Retina (tissue), 1 donor: ENCODE measurements around the gene KLF11.
"Not testable (repeated sequence)": the region's sequence is repeated elsewhere in the genome, so short reads cannot be mapped to it uniquely, and the experiment has no call there.

ENCODE experiments used
- DNase-seq: peaks from one replicate; pipeline ENCODE4 v3.0.0-alpha.2; 2016

KLF11 gene

DNA sequence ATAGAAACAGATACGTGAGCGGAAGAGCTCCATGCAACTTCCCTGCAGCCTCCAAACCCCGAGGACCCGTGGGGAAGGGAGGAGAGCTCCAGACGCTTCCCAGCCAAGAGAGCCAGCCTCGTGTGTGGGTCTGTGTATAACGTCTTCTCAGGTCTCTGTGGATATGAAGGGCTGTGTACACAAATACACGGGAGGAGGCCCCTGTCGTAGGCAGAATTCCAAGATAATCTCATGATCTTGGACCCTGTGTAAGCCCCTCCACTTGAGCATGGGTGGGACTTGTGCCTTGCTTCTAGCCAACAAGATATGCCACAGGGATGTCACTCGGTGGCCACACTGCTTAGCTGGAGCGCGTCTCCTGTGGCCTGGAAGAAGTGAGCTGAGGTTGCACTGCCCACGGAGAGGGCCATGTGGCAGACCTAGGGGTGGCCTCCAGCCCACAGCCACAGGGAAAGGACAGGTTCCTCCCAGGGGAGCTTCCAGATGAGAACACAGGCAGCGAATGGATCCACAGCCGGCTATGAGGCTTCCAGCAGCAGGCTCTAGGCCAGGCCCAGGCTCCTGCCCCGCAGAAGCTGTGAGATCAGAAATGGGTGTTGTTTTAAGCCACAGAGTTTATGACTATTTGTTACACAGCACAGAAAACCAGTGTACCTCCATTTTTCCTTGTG is 15.6 kb upstream of the KLF11 start:
- no peak for DNase-seq

DNA sequence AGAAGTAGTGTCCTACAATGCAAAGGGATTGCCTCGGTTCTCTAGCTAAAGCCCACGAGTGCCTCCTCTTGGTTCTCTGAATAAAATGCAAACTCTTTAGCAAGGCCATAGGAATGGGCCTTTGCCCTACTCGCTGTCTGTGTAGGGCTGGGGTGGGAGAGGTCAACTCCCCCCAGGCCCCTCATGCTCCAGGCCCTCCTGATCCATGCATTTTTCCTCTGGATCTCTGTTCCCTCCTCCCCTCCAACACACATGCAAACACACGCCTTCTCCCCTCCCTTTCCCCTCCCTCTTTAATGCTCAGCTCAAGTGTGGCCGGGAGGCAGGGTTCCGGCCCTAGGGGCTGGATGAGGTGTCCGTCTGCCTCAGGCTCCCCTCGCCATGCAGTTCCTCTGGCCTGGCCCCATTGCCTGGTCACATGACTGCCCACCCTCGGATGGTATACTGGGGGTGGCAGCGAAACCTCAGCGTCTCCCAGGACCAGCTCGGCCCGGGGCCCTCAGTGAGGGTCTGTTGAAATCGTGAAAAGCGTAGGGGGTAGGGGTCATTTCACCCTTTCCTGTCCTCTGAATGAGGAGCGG is 14.9 kb upstream of the KLF11 start:
- no peak for DNase-seq

DNA sequence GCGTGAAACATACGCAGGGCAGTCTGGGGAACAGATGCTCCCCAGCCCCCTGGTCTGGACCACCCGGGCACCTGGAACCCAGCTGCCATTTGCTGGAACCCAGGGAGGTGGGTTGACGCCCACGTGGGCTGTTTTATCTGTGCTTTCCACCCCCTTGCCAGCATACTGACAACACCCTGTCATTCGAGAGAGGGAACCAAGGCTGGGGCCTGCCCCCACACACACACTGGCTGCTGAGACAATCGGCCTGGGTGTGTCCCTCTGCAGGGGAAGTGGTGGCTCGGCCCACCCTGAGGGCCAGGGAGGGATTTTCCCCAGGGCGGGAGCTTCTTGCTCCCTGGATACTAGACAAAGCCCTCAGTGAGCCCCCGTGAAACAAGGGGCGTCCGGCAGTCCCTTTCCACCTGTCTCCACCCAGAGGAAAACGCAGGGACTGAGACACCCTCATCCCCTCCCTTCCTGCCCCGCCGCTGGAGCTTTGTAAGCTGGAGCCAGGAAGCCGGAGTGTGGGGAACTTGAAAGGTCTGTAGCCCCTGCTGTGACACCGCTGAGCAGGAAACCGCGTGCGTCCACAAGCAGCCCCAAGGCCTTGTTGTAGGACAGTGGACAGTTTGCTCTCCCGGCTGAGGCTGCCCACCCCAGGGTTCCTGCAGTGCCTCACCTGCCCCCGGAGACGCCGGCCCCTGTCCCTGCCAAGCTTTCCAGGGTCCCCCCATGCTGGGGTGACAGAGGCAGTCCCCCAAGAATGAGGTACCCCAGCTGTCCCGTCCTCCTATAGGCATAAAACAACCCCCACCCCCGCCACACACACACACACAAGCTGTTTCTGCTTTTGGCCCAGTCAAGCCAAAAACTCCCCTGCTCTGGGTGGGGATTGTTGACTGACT is 14.1 kb upstream of the KLF11 start:
- DNase-seq: peak; percentile 57

DNA sequence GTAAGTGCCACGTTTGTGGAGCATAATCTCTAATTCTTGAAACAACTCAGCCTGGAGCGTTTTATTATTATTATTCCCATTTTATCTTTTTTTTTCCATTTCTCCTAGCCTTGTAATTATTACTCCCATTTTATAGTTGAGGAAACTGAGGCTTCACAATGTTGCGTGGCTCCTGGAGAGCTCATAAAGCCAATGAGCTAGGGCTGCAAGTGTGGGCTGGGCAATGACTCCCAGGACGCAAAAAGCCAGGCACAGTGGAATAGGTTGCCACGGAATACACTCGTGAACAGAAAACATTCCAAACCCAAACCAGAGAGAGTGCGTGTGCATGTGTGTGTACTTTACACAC is 13.5 kb upstream of the KLF11 start:
- no peak for DNase-seq

DNA sequence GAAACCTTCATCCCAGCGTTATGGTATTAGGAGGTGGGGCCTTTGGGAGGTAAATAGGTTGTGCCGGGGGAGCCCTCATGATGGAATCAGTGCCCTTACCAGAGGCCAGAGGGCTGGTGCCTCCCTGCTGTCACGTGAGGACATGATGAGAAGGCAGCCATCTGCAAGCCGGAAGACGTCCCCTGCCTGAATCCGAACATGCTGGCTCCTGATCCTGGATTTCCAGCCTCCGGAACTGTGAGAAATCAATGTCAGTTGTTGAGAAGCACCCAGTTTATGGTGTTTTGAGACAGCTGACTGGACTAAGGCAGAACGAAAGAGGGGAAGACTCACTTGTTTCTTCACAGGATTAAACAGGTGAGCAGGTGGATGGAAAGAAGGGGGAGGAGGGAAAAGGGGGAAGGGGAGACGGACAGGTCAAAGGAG is 13.0 kb upstream of the KLF11 start:
- peak; percentile 67 for DNase-seq

DNA sequence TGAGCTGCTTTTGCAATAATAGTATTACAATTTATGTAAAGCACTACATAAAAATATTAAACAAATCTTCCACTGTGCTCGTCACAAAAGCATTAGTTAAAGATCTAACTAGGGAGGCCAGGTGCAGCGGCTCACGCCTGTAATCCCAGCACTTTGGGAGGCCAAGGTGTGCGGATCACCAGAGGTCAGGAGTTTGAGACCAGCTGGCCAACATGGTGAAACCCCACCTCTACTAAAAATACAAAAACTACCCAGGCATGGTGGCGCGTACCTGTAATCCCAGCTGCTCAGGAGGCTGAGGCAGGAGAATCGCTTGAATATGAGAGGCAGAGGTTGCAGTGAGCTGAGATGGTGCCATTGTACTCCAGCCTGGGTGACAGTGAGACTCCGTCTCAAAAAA is 12.6 kb upstream of the KLF11 start:
- DNase-seq: not testable (repeated sequence)

DNA sequence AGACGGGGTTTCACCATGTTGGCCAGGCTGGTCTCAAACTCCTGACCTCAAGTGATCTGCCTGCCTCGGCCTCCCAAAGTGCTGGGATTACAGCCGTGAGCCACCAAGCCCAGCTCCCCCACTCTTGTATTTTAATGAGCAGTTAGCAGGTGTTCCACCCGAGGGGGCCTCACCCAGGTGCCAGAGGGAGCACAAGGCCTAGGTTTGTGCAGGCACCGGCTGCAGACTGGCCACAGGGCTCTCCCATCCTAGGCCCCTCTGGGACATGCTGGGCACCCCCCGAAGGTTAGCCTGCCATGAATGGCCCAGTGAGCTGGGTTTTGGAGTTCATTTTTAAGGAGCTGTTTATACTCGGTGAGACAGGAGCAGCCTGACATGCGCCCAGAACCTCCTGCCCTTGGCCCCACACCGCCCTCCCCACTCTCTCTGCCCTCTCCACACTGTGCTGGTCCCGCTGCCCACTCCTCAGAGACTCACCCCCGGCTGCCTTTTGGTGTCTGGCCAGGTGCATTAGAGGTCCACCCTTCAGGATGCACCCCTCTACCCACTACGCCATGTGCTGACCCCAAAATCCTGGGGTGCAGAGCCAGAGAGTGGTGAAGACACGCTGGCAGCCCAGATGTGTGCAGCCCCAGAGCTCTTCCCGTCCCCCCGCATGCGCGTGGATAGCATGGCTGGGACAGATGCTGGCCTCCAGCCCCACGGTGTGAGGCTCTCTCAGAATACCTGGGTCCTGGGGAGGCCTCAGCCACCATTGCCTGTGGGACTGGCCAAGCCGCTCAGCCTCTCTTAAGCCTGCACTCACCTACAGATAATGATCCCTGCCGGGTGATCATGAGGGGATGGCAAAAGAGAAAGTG is 11.2 kb upstream of the KLF11 start:
- no peak for DNase-seq

DNA sequence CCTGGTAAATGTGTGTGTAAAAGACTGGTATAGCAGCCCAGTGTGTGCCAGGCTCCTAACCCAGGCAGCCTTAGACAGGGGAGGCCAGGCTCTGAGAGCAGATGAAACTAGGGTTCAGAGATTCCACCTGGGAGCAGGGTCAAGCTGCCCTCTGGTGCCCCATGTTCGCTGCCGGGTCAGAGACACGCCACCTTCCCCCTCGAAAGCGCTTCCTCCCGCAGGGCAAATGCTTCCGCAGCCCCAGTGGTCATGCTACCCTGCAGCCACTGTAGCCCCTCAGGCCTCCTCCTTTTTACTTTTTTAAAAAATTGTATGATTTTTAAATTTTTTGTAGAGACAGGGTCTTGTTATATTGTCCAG is 10.6 kb upstream of the KLF11 start:
- DNase-seq: no peak

DNA sequence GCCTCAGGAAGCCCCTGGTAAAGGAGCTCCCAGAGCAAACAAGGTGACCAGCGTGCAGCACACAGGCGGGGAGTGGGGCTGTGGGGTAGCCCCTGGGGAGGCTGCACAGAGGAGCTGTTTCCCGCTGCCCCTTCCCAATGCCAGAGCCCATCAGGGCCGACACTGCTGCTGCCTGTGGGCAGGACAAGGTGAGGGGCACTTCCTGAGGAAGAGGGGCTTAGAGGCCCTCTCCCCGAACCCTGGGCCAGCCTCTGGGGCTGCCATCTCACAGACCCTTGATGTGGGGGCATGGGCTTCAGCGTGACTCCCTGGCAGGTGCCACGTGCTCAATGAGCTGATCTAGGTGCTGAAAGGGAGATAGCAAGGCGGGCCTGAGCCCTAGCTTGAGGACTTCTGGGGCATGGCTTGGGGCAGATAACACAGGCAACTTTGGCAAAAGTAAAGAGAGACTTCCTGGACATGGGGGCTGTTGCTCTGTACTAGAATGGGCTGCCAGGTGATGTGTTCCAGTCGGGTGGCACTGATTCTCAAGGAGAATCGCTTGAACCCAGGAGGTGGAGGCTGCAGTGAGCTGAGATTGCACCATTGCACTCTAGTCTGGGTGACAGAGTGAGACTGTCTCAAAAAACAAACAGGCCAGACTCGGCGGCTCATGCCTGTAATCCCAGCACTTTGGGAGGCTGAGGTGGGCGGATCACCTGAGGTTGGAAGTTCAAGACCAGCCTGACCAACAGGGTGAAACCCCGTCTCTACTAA is 9.9 kb upstream of the KLF11 start:
- no peak for DNase-seq

DNA sequence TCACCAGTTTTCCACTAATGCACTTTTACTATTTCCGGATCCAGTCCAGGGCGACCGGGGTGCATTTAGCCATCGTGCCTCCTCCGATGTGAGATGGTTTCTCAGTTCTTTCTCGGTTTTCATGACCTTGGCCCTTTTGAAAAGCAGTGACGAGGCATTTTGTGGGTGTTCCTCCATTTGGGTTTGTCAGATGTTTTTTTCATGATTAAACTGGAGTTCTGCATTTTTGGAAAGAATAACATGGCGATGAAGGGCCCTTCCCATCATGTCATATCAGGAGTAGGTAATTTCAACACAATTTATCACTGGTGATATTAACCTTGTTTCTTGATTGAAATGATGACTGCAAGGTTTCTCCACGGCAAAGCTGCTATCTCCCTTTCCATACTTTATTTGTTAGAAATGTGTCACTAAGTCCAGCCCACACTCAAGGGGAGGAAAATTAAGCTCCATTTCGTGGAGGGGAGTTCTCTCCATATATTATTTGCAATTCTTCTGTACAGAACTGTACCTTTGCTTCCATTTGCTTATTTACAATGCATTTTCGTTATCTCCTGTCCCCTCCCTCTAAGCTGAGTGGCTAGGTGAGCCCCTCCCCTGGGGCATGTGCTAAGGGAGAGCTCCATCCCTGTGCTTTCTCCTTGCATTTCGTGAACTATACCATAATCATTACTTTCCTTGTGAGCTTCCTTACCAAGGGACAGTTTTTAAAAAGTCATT is 8.9 kb upstream of the KLF11 start:
- no peak for DNase-seq

DNA sequence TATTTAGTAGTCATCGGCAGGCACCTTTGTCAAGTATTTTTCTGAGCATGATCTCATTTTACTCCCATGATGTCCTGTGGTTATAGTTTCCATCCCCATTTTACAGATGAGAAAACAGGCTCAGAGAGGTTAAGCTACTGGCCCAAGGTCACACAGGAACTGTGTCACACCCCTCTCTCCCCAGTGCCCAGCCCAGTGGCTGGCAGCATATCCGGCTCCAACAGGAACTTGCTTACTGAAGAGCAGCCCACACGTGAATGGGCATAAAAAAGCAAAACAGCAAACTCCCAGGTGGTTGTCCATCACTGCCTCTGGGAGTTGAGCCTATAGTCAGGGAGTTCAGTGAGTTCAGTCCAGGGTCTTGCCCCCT is 8.3 kb upstream of the KLF11 start:
- DNase-seq: no peak

DNA sequence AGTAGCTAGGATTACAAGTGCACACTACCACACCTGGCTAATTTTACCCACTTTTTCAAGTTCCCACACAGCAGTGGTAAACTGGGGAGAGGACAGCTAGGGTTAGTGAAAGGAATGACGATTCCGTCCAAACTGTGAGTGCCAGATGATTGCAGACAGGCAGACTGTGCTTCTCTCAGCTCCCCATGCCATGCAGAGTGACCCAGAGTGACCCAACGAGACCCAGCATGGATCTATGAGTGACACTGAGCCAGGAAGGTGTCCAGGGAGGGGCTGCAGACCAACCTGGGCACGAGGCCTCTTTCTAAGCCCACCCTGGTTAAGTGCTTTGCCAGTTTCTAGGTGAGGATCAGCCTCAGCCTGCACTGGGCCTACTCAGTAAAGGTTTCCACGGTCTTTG is 7.7 kb upstream of the KLF11 start:
- DNase-seq: no peak

DNA sequence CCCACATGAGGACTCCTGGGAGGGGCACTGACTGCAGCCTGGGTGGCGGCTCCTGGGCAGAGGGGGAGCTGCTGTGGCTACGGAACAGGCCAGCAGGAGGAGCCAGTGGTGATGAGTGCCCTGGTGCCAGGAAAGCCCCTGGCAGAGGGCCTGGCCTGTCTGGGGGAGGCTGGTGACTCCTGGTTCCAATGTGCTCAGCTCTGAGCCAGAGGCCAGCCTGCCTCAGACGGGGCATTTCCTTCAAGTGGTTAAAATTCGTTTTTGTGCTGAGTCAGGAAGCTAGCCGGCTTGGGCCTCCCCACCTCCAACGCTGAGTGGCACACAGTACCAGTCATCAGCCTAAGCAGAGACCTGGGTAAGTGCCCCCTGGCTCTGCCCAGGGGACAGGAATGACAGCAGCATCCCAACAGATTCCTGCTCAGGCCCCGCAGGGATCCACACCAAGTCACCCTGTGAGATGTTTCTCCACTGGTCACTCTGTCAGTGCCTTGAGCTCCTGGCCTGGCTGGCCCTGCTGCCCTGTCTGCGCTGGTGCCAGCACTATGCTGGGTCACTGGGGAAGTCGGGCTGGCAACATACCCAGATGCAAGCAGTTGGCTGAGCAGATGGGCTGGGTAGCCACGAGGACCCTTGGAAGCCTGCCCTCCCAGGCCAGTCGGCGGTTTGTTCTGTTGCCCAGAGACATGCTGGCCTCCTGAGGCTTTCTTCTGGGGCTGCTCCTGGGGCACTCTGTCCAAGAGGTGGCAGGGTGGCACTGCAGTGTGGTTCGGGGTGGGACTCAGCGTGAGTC is 7.1 kb upstream of the KLF11 start:
- DNase-seq: no peak

DNA sequence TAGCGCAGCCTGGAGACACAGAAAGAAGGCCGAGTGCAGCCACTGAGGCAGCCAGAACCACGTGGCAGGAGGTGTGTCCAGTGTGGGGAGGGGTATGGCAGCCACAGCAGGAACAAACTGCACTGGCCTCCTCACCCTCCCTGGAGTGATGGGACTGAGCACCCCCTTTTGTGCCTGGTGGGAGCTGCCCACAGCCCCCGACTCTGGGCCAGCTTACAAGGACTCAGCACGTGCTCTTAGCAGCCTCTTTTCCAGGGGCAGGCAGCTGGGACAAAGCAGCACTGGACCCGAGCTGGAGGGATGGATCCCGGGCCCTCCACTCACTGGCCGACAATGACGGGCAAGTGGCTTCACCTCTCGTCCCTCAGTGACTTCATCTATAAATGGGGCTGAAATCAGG is 5.2 kb upstream of the KLF11 start:
- DNase-seq: no peak

DNA sequence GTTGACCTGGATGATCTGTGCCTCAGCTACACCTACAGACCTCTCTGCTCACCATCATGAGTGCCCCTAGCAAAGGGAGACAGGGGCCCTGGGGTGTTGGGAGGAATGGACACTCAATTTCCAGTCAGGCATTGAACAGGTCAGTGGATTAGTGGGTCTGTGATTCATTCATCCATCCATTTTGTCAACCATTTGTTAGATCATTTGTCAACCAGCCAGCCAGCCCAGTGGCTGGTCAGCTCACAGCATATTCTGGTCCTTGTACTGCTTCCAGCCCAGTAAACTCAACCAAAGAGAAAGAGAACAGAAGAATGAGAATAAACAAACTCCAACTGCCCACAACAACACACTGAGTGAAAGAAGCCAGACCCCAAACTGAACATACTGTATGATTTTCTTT is 4.6 kb upstream of the KLF11 start:
- no peak for DNase-seq

DNA sequence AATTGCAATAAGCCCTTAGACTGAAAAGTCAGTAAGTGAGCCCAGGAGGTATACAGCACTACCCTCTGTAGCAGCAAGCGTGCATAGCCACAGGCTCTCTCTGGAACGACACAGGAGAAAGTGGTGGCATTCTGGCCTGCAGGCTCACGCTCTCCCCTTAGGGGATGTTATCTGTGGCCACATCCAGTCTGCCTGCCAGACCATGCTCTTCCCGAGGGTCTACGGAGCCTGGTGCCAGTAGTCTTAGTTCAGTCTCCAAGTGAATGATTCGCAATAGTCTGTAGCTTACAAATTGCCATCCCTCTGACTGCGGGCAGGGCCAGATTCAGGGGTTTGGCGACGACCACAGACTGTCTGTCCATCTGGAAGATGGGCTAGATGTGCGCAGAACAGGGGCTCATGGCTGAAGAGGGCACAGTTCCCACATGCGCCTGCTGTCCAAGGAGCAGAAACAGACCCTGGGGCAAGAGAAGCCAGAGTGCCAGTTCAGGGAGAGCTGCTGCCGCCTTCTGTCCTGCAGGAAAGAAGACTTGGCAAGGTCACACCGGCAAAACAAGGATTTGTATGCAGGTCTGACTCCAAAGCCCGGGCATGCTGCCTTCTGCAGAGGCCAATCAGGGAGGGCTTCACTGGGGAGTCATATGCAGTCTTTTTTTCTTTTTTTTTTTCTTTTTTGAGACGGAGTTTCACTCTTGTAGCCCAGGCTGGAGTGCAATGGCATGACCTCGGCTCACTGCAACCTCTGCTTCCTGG is 3.5 kb upstream of the KLF11 start:
- no peak for DNase-seq

DNA sequence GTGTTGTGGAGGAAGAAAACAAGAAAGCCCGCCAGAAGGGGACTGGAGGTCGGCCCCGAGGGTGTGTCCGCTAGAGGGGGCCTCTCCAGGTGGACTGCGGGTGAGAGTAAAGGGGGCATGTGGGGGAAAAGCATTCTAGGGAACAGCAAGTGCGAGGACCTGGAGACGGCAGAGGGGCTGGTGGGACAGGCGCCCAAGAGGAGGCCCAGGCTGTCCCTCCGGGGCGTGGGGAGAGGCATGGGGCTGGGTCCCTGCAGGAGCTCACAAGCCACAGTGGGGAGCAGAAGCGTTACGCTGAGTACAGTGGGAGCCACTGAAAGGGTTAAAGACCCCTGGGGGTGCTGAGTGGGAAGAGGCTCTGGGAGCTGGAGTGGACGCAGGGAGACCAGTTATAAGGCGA is 1.6 kb upstream of the KLF11 start:
- DNase-seq: no peak

DNA sequence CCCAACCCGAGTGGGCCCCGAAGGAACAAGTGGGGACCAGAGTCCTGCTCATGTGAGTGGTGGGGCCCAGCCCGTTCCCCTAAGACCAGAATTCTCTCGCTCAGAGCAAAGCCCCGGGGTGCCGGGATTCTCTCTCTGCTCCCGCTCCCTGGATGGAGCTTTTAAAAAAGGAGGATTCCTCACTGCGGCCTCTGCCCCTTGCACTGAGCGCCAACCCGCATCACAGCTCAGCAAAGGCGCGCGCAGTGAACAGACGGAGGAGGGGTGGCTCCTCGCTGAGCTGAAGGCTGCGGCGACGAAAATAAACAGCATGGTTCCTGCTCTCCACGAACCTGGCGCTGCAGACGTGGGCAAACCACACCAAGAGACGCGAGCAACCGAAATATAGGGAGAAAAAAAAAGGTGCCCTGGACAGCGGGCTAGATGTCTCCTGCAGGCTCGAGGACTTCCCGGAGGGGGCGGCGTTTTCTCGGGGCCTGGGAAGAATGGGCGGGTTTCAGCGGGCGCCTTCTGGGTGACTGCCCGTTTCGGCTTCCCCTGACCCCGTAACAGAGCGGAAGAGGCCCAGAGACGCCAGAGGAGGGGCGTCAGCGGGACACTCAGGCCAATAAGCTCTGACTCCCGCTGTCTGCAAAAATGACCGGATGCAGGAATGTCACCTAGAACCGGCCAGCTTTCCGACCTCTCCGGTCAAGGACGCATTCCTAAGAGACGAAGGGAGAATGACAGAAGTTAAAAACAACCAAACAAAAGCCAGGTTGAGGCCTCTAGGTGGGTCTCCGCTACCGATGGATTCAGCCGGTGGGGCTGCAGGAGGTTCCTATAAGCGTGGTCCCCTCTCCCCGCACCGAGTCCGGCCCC is 819 bp upstream of the KLF11 start:
- DNase-seq: peak; percentile 88

DNA sequence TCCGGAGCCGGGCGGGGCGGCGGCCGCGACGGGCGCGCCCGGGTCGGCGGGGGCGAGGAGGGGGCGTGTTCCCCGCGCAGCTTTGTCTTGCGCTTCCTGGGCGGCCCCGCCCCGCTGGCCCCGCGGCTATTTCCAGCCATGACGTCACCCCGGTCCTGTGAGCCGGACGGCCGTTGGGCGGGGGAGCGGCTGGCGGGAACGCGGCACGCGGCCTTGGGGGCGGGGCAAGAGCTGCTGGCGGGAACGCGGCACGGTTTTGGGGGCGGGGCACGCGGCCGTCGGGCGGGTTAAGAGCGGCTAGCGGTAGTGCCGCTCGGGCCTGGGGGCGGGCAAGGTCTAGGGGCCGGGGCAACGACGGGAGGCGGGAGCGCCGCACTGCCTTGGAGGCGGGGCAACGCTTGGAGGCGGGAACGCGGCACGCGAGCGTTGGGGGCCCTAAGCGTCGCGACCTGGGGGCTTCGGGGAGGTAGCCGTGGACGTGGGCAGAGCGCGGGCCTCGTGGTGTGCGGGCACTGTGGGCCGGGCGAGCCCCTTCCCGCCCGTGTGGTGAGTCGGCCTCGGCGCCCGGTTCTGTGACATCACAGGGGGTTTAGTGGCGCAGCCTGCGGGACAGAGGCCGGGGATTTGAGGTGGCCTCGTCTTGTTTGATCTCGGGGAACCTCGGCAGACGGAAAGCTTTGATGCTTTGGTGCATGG is 704 bp downstream of the KLF11 start:
- peak; percentile 83 for DNase-seq
